GM12865 (cell line): ENCODE measurements around the gene INPP4B.

ENCODE experiments used
- DNase-seq: peaks from one replicate; pipeline ENCODE4 v3.0.0; 2010; ENCODE audit warnings: low read depth
- H3K4me3 ChIP-seq: 2 replicates; pipeline ENCODE4 v1.5.1; 2011; ENCODE audit warnings: mild to moderate bottlenecking, low read depth, low read length, control low read depth
- CTCF ChIP-seq: IDR thresholded peaks from 2 replicates; pipeline ENCODE4 v1.5.1; 2011; ENCODE audit warnings: low read length, control low read depth, low read depth, inconsistent platforms; ENCODE audit not compliant: insufficient read depth; ENCODE audit errors: missing control alignments

Gene INPP4B

GRCh38 chr4:142544594-142544993 lies 301.5 kb downstream of the INPP4B start:
- H3K4me3 ChIP-seq = no peak overlapping the region
- TF ChIP-seq CTCF = no peak
- no peak for DNase-seq

GRCh38 chr4:142544039-142544438 lies 302.1 kb downstream of the INPP4B start:
- DNase-seq = no peak
- H3K4me3 ChIP-seq = no peak overlapping the region
- TF ChIP-seq CTCF = no peak

GRCh38 chr4:142540483-142540804 lies 305.7 kb downstream of the INPP4B start:
- no peak overlapping the region for H3K4me3 ChIP-seq
- no peak for DNase-seq

GRCh38 chr4:142539796-142540482 lies 306.2 kb downstream of the INPP4B start:
- TF ChIP-seq CTCF = no peak
- no peak overlapping the region for H3K4me3 ChIP-seq
- DNase-seq = no peak

More at GRCh38 chr4:142540483-142540804, 305.7 kb downstream of the INPP4B start:
- TF ChIP-seq CTCF = no peak

- no peak for DNase-seq
- TF ChIP-seq CTCF = no peak
- no peak overlapping the region for H3K4me3 ChIP-seq
Measured at GRCh38 chr4:142535009-142535408, 311.1 kb downstream of the INPP4B start.

- DNase-seq = no peak
- H3K4me3 ChIP-seq = no peak overlapping the region
- TF ChIP-seq CTCF = no peak
Measured at GRCh38 chr4:142532054-142532453, 314.0 kb downstream of the INPP4B start.

- TF ChIP-seq CTCF = no peak
- no peak for DNase-seq
- H3K4me3 ChIP-seq = no peak overlapping the region
Measured at GRCh38 chr4:142530728-142531127, 315.4 kb downstream of the INPP4B start.
